HG02642 (cell line): ENCODE results near the gene CYP1A2.
"Not testable (repeated sequence)": the region's sequence is repeated elsewhere in the genome, so short reads cannot be mapped to it uniquely, and the experiment has no call there.

Experiments used
- ATAC-seq: cut with Tn5 transposase; IDR thresholded peaks from one replicate; pipeline ENCODE4 v1.9.1; 2021; ENCODE audit warnings: mild to moderate bottlenecking; ENCODE audit not compliant: unreplicated experiment, poor library complexity

The CYP1A2 gene

GRCh38 chr15:74775894-74776293, 27.2 kb downstream of the CYP1A2 start:
- ATAC-seq, result no peak

GRCh38 chr15:74776821-74777768, 28.4 kb downstream of the CYP1A2 start:
- ATAC-seq, result no peak

- ATAC-seq, result no peak
Measured at GRCh38 chr15:74777769-74778598, 29.3 kb downstream of the CYP1A2 start.

GRCh38 chr15:74778599-74778970, 29.9 kb downstream of the CYP1A2 start:
- ATAC-seq, result no peak

GRCh38 chr15:74779162-74779648, 30.6 kb downstream of the CYP1A2 start:
- no peak for ATAC-seq

GRCh38 chr15:74780523-74781430, 32.1 kb downstream of the CYP1A2 start:
- no peak for ATAC-seq

GRCh38 chr15:74781431-74782258, 33.0 kb downstream of the CYP1A2 start, which contains the start of gene CSK:
TSS of gene CSK (plus strand) at chr15:74782080. CDS start at chr15:74798298, 16,218 bp downstream.
- ATAC-seq, result peak; percentile 50

- peak; percentile 12 for ATAC-seq
Measured at GRCh38 chr15:74782259-74783071, 33.8 kb downstream of the CYP1A2 start.

GRCh38 chr15:74783072-74783807, 34.6 kb downstream of the CYP1A2 start:
- no peak for ATAC-seq

GRCh38 chr15:74783808-74784175, 35.1 kb downstream of the CYP1A2 start:
- ATAC-seq, result no peak

GRCh38 chr15:74784426-74785193, 36.0 kb downstream of the CYP1A2 start:
- no peak for ATAC-seq

GRCh38 chr15:74785194-74786032, 36.8 kb downstream of the CYP1A2 start:
- no peak for ATAC-seq

- not testable (repeated sequence) for ATAC-seq
Measured at GRCh38 chr15:74786081-74786480, 37.4 kb downstream of the CYP1A2 start.

GRCh38 chr15:74786551-74787165, 38.0 kb downstream of the CYP1A2 start:
- ATAC-seq, result no peak

- ATAC-seq, result peak; percentile 50
Measured at GRCh38 chr15:74787251-74788041, 38.8 kb downstream of the CYP1A2 start.
